NCI-H1694 treated with DMSO at 0.1 percent for 48 hours (cell line): ENCODE data around the gene CARNS1.
A peak's percentile ranks its signal among the peaks of the same experiment; 100 is the strongest.

Source experiments
- DNase-seq: peaks from one replicate; lab custom pipeline; 2025; lab: John Stamatoyannopoulos, UW

CARNS1 gene

GRCh38 chr11:67428052-67429001 is 12.8 kb downstream of the CARNS1 start, which contains the start of gene RPS6KB2:
Gene RPS6KB2 (plus strand): TSS chr11:67428494. CDS start chr11:67428546, 52 bp downstream.
- DNase-seq: peak; percentile 89

- no peak for DNase-seq
These were observed 13.7 kb downstream of the CARNS1 start for GRCh38 chr11:67429038-67429668.

- DNase-seq: no peak
These were observed 14.2 kb downstream of the CARNS1 start for GRCh38 chr11:67429722-67430121.

- no peak for DNase-seq
These were observed 16.1 kb downstream of the CARNS1 start for GRCh38 chr11:67431346-67432249.

- DNase-seq: no peak
These were observed 17.3 kb downstream of the CARNS1 start for GRCh38 chr11:67432655-67433349.

GRCh38 chr11:67433536-67434394 is 18.3 kb downstream of the CARNS1 start:
- no peak for DNase-seq

GRCh38 chr11:67434395-67434881 is 19.0 kb downstream of the CARNS1 start:
- no peak for DNase-seq

- no peak for DNase-seq
These were observed 19.7 kb downstream of the CARNS1 start for GRCh38 chr11:67435031-67435726.

- no peak for DNase-seq
These were observed 20.4 kb downstream of the CARNS1 start for GRCh38 chr11:67435727-67436458.

- DNase-seq: no peak
These were observed 21.1 kb downstream of the CARNS1 start for GRCh38 chr11:67436459-67437081.

- DNase-seq: no peak
These were observed 21.8 kb downstream of the CARNS1 start, which contains the start of gene PTPRCAP for GRCh38 chr11:67437082-67437808. Gene PTPRCAP (minus strand): TSS chr11:67437682. CDS start chr11:67437619, 63 bp downstream.

- DNase-seq: no peak
These were observed 22.3 kb downstream of the CARNS1 start for GRCh38 chr11:67437809-67438157.

- DNase-seq: no peak
These were observed 22.9 kb downstream of the CARNS1 start for GRCh38 chr11:67438158-67438902.

- no peak for DNase-seq
These were observed 24.1 kb downstream of the CARNS1 start for GRCh38 chr11:67439321-67440228.

- DNase-seq: no peak
These were observed 25.0 kb downstream of the CARNS1 start for GRCh38 chr11:67440229-67441097.
